GM19023 (cell line): Measurements from ENCODE around the gene IFNA10.
A peak's percentile ranks its signal among the peaks of the same experiment; 100 is the strongest.
"Not testable (repeated sequence)": the region's sequence is repeated elsewhere in the genome, so short reads cannot be mapped to it uniquely, and the experiment has no call there.

Experiments used
- ATAC-seq: cut with Tn5 transposase; IDR thresholded peaks from one replicate; pipeline ENCODE4 v1.9.1; 2021; ENCODE audit warnings: mild to moderate bottlenecking, moderate library complexity; ENCODE audit not compliant: unreplicated experiment

IFNA10 gene

GRCh38 chr9:21194867-21195776 lies 11.8 kb downstream of the IFNA10 start:
- peak; percentile 91 for ATAC-seq

GRCh38 chr9:21187487-21187886 lies 19.5 kb downstream of the IFNA10 start, which contains the start of gene IFNA4:
IFNA4 (minus strand) TSS chr9:21187587; CDS start chr9:21187531, 56 bp downstream.
- ATAC-seq: not testable (repeated sequence)

- ATAC-seq: peak; percentile 95
Observed at GRCh38 chr9:21182810-21183736, 23.9 kb downstream of the IFNA10 start.

- no peak for ATAC-seq
Observed at GRCh38 chr9:21174671-21175070, 32.3 kb downstream of the IFNA10 start.

- no peak for ATAC-seq
Observed at GRCh38 chr9:21172156-21172555, 34.8 kb downstream of the IFNA10 start.

GRCh38 chr9:21171351-21171750 lies 35.6 kb downstream of the IFNA10 start:
- ATAC-seq: no peak

- not testable (repeated sequence) for ATAC-seq
Observed at GRCh38 chr9:21166560-21166959, 40.4 kb downstream of the IFNA10 start, which contains the start of gene IFNA21. IFNA21 (minus strand) TSS chr9:21166660; CDS start chr9:21166612, 48 bp downstream.

- no peak for ATAC-seq
Observed at GRCh38 chr9:21165516-21165915, 41.4 kb downstream of the IFNA10 start.

GRCh38 chr9:21160178-21160577 lies 46.8 kb downstream of the IFNA10 start:
- no peak for ATAC-seq
